Ovary (tissue), 3 donors: ENCODE data around the gene NUBPL.

Experiments
- EP300 ChIP-seq: sonication (generic); formaldehyde crosslinking; IDR thresholded peaks from one replicate; pipeline ENCODE4 v1.6.1; 2017; ENCODE audit warnings: antibody characterized with exemption
- TF ChIP-seq, protein P1 (sequence below), 3 donors: fragments of 450-650 bp in 2 of 3; fragments of 200-600 bp in 1 of 3; IDR thresholded peaks; one replicate each; pipeline versions ENCODE4 v1.5.1 to v1.8.0; 2016 to 2022; ENCODE audit warnings: antibody characterized with exemption in 3 of 3, mild to moderate bottlenecking in 1 of 3
- donor health status: DM: no; HTN: no; CAD: no.

DNA sequence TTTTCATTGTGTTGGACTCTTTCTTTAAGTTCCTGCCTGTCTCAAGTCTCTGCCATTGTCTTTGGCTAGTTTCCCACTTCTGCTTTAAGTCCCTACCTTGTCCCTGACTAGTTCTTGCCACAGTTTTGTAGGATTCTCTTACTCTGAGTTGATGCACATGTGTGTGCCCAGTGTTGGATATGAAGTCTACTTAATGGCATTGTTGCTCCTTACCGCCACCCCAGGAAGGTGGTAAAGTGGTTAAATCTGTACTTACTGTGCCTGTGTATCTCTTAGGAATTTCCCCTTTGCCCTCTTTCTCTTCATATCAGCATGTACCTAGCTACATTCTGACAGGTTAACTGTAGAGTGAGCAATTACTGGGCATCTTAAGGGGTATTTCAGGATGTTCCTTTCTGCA, 227.1 kb downstream of the NUBPL start:
- TF ChIP-seq, protein P1, sequence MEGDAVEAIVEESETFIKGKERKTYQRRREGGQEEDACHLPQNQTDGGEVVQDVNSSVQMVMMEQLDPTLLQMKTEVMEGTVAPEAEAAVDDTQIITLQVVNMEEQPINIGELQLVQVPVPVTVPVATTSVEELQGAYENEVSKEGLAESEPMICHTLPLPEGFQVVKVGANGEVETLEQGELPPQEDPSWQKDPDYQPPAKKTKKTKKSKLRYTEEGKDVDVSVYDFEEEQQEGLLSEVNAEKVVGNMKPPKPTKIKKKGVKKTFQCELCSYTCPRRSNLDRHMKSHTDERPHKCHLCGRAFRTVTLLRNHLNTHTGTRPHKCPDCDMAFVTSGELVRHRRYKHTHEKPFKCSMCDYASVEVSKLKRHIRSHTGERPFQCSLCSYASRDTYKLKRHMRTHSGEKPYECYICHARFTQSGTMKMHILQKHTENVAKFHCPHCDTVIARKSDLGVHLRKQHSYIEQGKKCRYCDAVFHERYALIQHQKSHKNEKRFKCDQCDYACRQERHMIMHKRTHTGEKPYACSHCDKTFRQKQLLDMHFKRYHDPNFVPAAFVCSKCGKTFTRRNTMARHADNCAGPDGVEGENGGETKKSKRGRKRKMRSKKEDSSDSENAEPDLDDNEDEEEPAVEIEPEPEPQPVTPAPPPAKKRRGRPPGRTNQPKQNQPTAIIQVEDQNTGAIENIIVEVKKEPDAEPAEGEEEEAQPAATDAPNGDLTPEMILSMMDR (IDR thresholded peaks at IDR 0.05) = no peak
- no peak for TF ChIP-seq EP300
